RWPE2 (cell line): ENCODE data around the gene LAMC1.

Source experiments
- ATAC-seq: fragments of 200-7000 bp; cut with Tn5 transposase; 3 replicates; pipeline ENCODE4 v1.9.1; 2021; ENCODE audit warnings: low read depth
- DNase-seq: peaks from one replicate; pipeline ENCODE4 v3.0.0-alpha.2; 2020; ENCODE audit warnings: low spot score
- H3K27ac ChIP-seq: fragments of 450-650 bp; 2 replicates; pipeline ENCODE4 v1.5.1; 2017; ENCODE audit warnings: mild to moderate bottlenecking; ENCODE audit not compliant: poor library complexity, severe bottlenecking
- H3K27me3 ChIP-seq: fragments of 250-450 bp; sonication (Bioruptor Pico); 2 replicates; pipeline ENCODE4 v1.5.1; 2021; ENCODE audit warnings: mild to moderate bottlenecking, moderate library complexity; ENCODE audit not compliant: insufficient read depth, poor library complexity, severe bottlenecking
- H3K36me3 ChIP-seq: fragments of 250-450 bp; sonication (Bioruptor Pico); 2 replicates; pipeline ENCODE4 v1.5.1; 2020; ENCODE audit warnings: low read depth, mild to moderate bottlenecking, moderate library complexity
- H3K4me1 ChIP-seq: fragments of 250-450 bp; sonication (Bioruptor Pico); 2 replicates; pipeline ENCODE4 v1.5.1; 2021; ENCODE audit warnings: mild to moderate bottlenecking, moderate library complexity; ENCODE audit not compliant: insufficient read depth, poor library complexity, severe bottlenecking
- H3K4me3 ChIP-seq: fragments of 250-450 bp; sonication (Bioruptor Pico); 2 replicates; pipeline ENCODE4 v1.5.1; 2021; ENCODE audit warnings: mild to moderate bottlenecking, moderate library complexity; ENCODE audit not compliant: severe bottlenecking
- H3K9me3 ChIP-seq: fragments of 250-450 bp; sonication (Bioruptor Pico); 2 replicates; pipeline ENCODE4 v1.5.1; 2021; ENCODE audit warnings: mild to moderate bottlenecking, moderate library complexity; ENCODE audit not compliant: severe bottlenecking
- TF ChIP-seq, protein P1 (sequence below): fragments of 450-650 bp; IDR thresholded peaks from one replicate; pipeline ENCODE4 v1.5.1; 2017; ENCODE audit warnings: mild to moderate bottlenecking, moderate library complexity; ENCODE audit not compliant: poor library complexity, severe bottlenecking

LAMC1 gene

GRCh38 chr1:183090391-183091006 is 67.3 kb downstream of the LAMC1 start:
- H3K9me3 ChIP-seq, result no peaks in the 10 kb centered on the region
- no peak for DNase-seq
- no peak overlapping the region for H3K4me3 ChIP-seq
- ATAC-seq, result no peak
- no peak overlapping the region for H3K27ac ChIP-seq
- H3K36me3 ChIP-seq, result 0 out of 2 replicates have a peak, but pooled peaks cover 4% of the 10 kb centered on the region
- peaks cover 41% of the 10 kb centered on the region for H3K4me1 ChIP-seq
- H3K27me3 ChIP-seq, result no peaks in the 10 kb centered on the region
- TF ChIP-seq, protein P1, sequence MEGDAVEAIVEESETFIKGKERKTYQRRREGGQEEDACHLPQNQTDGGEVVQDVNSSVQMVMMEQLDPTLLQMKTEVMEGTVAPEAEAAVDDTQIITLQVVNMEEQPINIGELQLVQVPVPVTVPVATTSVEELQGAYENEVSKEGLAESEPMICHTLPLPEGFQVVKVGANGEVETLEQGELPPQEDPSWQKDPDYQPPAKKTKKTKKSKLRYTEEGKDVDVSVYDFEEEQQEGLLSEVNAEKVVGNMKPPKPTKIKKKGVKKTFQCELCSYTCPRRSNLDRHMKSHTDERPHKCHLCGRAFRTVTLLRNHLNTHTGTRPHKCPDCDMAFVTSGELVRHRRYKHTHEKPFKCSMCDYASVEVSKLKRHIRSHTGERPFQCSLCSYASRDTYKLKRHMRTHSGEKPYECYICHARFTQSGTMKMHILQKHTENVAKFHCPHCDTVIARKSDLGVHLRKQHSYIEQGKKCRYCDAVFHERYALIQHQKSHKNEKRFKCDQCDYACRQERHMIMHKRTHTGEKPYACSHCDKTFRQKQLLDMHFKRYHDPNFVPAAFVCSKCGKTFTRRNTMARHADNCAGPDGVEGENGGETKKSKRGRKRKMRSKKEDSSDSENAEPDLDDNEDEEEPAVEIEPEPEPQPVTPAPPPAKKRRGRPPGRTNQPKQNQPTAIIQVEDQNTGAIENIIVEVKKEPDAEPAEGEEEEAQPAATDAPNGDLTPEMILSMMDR, result no peak

GRCh38 chr1:183091181-183091580 is 68.0 kb downstream of the LAMC1 start:
- peak overlapping the region; percentile 88 for H3K27ac ChIP-seq
- no peaks in the 10 kb centered on the region for H3K27me3 ChIP-seq
- TF ChIP-seq, protein P1, result no peak
- DNase-seq, result no peak
- H3K9me3 ChIP-seq, result no peaks in the 10 kb centered on the region
- H3K4me1 ChIP-seq, result peaks cover 41% of the 10 kb centered on the region
- H3K4me3 ChIP-seq, result no peak overlapping the region
- 0 out of 2 replicates have a peak, but pooled peaks cover 4% of the 10 kb centered on the region for H3K36me3 ChIP-seq
- no peak for ATAC-seq

- Histone ChIP-seq H3K4me1 (peaks cover 31% of the 10 kb centered on the region), H3K27me3 (no peaks in the 10 kb centered on the region), H3K9me3 (no peaks in the 10 kb centered on the region), H3K36me3 (0 out of 2 replicates have a peak, but pooled peaks cover 9% of the 10 kb centered on the region), H3K4me3 (no peak overlapping the region), H3K27ac (peak overlapping the region; percentile 88)
- ATAC-seq (no peak), DNase-seq (no peak)
- TF ChIP-seq, protein P1, result no peak
These were observed 69.1 kb downstream of the LAMC1 start for GRCh38 chr1:183092350-183092749.

DNA sequence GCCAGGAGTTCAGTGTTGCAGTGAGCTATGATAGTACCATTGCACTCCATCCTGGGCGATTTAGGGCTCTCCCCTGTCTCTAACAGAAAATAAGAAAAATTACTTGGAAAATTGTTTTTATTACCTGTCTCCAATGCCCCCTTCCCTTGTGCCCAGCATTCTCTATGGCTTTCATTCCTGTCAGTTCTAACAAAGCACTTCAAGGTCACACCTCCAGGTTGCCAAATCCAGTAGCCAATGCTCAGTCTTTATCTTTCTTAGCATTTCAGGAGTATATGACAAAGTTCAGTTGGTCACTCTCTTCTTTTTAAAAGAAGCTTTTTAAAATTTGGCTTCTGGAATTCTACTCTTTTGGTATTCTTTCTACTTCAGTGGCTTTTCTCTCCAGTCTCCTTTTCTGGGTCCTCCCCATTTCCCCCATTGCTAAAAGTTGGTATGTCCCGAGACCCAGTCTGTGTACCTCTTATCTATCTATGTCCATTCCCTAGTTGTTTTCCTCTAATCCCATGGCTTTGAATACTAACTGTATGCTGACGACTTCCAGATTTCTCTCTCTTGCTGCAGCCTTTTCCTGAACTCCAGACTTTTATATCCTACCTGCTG is 69.9 kb downstream of the LAMC1 start:
- Histone ChIP-seq H3K9me3 (no peaks in the 10 kb centered on the region), H3K36me3 (0 out of 2 replicates have a peak, but pooled peaks cover 5% of the 10 kb centered on the region), H3K4me3 (no peak overlapping the region), H3K27ac (peak overlapping the region; percentile 88), H3K4me1 (peaks cover 30% of the 10 kb centered on the region), H3K27me3 (no peaks in the 10 kb centered on the region)
- ATAC-seq, result no peak
- no peak for DNase-seq
- TF ChIP-seq, protein P1, result no peak
